Upper lobe of left lung (tissue), 6 donors: ENCODE data around the gene VASH2. TPM values are rescaled to one million over a fixed set of nuclear protein-coding genes. Genes with fewer than 3 reads are reported as not detected.

Source experiments
- ATAC-seq, 2 donors: fragments of 200-7000 bp; cut with Tn5 transposase; one replicate each; pipeline ENCODE4 v1.9.1; 2022; ENCODE audit warnings: mild to moderate bottlenecking in 2 of 2, moderate library complexity in 2 of 2; ENCODE audit not compliant: low FRiP score in 2 of 2
- DNase-seq, 2 donors: peaks; one replicate each; pipeline ENCODE4 v3.0.0-alpha.2; 2019 to 2020
- H3K27ac ChIP-seq, 4 donors: fragments of 200-600 bp; sonication (generic); one replicate each; pipeline ENCODE4 v1.5.1; 2016 to 2019
- H3K27me3 ChIP-seq, 4 donors: fragments of 200-600 bp; sonication (generic); one replicate each; pipeline ENCODE4 v1.5.1; 2017 to 2019
- H3K36me3 ChIP-seq, 4 donors: fragments of 200-600 bp; sonication (generic); one replicate each; pipeline ENCODE4 v1.5.1; 2016 to 2019
- H3K4me1 ChIP-seq, 4 donors: fragments of 200-600 bp; sonication (generic); one replicate each; pipeline ENCODE4 v1.5.1; 2018 to 2019
- H3K4me3 ChIP-seq, 4 donors: fragments of 200-600 bp; sonication (generic); one replicate each; pipeline ENCODE4 v1.5.1; 2017 to 2019; ENCODE audit warnings: mild to moderate bottlenecking in 2 of 4, moderate library complexity in 1 of 4
- H3K9me3 ChIP-seq, 4 donors: fragments of 200-600 bp; sonication (generic); one replicate each; pipeline ENCODE4 v1.5.1; 2018 to 2019
- EP300 ChIP-seq, 4 donors: sonication (generic); formaldehyde crosslinking; IDR thresholded peaks; one replicate each; pipeline ENCODE4 v1.5.1; 2017; ENCODE audit warnings: antibody characterized with exemption in 4 of 4, control low read depth in 2 of 4
- POLR2A ChIP-seq, 4 donors: fragments of 450-650 bp; IDR thresholded peaks; one replicate each; pipeline ENCODE4 v1.5.1; 2016 to 2017; ENCODE audit warnings: antibody characterized with exemption in 4 of 4, mild to moderate bottlenecking in 2 of 4
- POLR2AphosphoS5 ChIP-seq, 2 donors: sonication (generic); formaldehyde crosslinking; IDR thresholded peaks; one replicate each; pipeline ENCODE4 v1.5.1; 2017; ENCODE audit warnings: antibody characterized with exemption in 2 of 2
- WGBS, 2 donors: methylation state at CpG; one replicate each; pipeline ENCODE4 v1.1.5; 2017 to 2018; 5-methylcytosine and 5-hydroxymethylcytosine counted together
- total RNA-seq, 6 donors: library from RNA; depleted of rRNA in 4 of 6; stranded (reverse); fragments of >200 nt in 4 of 6; gene quantifications; one replicate each; pipeline versions ENCODE4 v1.1.0 to v1.2.1, GENCODE V29; 2016 to 2021
- TF ChIP-seq, protein P1 (sequence below), 6 experiments: fragments of 450-650 bp in 4 of 6; fragments of 200-600 bp in 2 of 6; sonication (generic) in 2 of 6; IDR thresholded peaks; one replicate each; pipeline ENCODE4 v1.5.1; 2016 to 2019; ENCODE audit warnings: antibody characterized with exemption in 6 of 6
- donor health status: DM: no; HTN: no; CAD: no; lungs with moderate emphysema.
- donor health status: DM: no; HTN: yes; CAD: no; lungs with severe emphysema.

VASH2 gene
- total RNA-seq, 6 donors from 2014 or later = 0.30 to 3.1 (median 1.4) TPM

- DNase-seq (no peak), ATAC-seq (peak in 1 of 2 donors; percentile 43)
- Histone ChIP-seq H3K27me3 (no peaks in the 10 kb centered on the region), H3K4me3 (no peak overlapping the region), H3K36me3 (no peaks in the 10 kb centered on the region), H3K4me1 (peaks cover 15 to 22% (median 17%) of the 10 kb centered on the region in 4 donors), H3K9me3 (no peaks in the 10 kb centered on the region), H3K27ac (no peak overlapping the region)
- TF ChIP-seq POLR2A (IDR thresholded peaks at IDR 0.05) = no peak
- TF ChIP-seq POLR2AphosphoS5 (IDR thresholded peaks at IDR 0.05) = no peak
- no peak for TF ChIP-seq EP300 (IDR thresholded peaks at IDR 0.05)
- TF ChIP-seq, protein P1, sequence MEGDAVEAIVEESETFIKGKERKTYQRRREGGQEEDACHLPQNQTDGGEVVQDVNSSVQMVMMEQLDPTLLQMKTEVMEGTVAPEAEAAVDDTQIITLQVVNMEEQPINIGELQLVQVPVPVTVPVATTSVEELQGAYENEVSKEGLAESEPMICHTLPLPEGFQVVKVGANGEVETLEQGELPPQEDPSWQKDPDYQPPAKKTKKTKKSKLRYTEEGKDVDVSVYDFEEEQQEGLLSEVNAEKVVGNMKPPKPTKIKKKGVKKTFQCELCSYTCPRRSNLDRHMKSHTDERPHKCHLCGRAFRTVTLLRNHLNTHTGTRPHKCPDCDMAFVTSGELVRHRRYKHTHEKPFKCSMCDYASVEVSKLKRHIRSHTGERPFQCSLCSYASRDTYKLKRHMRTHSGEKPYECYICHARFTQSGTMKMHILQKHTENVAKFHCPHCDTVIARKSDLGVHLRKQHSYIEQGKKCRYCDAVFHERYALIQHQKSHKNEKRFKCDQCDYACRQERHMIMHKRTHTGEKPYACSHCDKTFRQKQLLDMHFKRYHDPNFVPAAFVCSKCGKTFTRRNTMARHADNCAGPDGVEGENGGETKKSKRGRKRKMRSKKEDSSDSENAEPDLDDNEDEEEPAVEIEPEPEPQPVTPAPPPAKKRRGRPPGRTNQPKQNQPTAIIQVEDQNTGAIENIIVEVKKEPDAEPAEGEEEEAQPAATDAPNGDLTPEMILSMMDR (IDR thresholded peaks at IDR 0.05) = no peak
- whole genome bisulfite sequencing, 2 donors = 88 to 89% methylated on average over 14 of the region's 14 CpGs
Observed at GRCh38 chr1:212979340-212980122, 29.2 kb downstream of the VASH2 start.

- Histone ChIP-seq H3K4me3 (no peak overlapping the region), H3K27me3 (no peaks in the 10 kb centered on the region), H3K36me3 (no peaks in the 10 kb centered on the region), H3K4me1 (peaks cover 15 to 22% (median 17%) of the 10 kb centered on the region in 4 donors), H3K9me3 (no peaks in the 10 kb centered on the region), H3K27ac (peak overlapping the region in 1 of 4 donors; percentile 63)
- ATAC-seq = peak in 1 of 2 donors; percentile 75
- WGBS, 2 donors = 65 to 82% methylated on average over 7 of the region's 7 CpGs
- no peak for DNase-seq
- no peak for TF ChIP-seq EP300 (IDR thresholded peaks at IDR 0.05)
- no peak for TF ChIP-seq POLR2A (IDR thresholded peaks at IDR 0.05)
- TF ChIP-seq POLR2AphosphoS5 (IDR thresholded peaks at IDR 0.05) = no peak
- TF ChIP-seq, protein P1 (IDR thresholded peaks at IDR 0.05) = no peak
Observed at GRCh38 chr1:212980123-212980785, 29.9 kb downstream of the VASH2 start.

- H3K9me3 ChIP-seq = no peaks in the 10 kb centered on the region
- TF ChIP-seq EP300 (IDR thresholded peaks at IDR 0.05) = peak in 1 of 4 donors; percentile 2
- TF ChIP-seq POLR2A (IDR thresholded peaks at IDR 0.05) = no peak
- DNase-seq (peak; percentile 24 to 43), ATAC-seq (peak; percentile 47)
- H3K27me3 ChIP-seq = no peaks in the 10 kb centered on the region
- H3K4me3 ChIP-seq = no peak overlapping the region
- no peaks in the 10 kb centered on the region for H3K36me3 ChIP-seq
- 43 to 48% methylated on average over 6 to 11 of the region's 11 CpGs for WGBS, 2 donors
- peaks cover 15 to 22% (median 17%) of the 10 kb centered on the region in 4 donors for H3K4me1 ChIP-seq
- H3K27ac ChIP-seq = peak overlapping the region in 3 of 4 donors; percentile 37 to 70 (median 63)
Observed at GRCh38 chr1:212981025-212981495, 30.7 kb downstream of the VASH2 start.

DNA sequence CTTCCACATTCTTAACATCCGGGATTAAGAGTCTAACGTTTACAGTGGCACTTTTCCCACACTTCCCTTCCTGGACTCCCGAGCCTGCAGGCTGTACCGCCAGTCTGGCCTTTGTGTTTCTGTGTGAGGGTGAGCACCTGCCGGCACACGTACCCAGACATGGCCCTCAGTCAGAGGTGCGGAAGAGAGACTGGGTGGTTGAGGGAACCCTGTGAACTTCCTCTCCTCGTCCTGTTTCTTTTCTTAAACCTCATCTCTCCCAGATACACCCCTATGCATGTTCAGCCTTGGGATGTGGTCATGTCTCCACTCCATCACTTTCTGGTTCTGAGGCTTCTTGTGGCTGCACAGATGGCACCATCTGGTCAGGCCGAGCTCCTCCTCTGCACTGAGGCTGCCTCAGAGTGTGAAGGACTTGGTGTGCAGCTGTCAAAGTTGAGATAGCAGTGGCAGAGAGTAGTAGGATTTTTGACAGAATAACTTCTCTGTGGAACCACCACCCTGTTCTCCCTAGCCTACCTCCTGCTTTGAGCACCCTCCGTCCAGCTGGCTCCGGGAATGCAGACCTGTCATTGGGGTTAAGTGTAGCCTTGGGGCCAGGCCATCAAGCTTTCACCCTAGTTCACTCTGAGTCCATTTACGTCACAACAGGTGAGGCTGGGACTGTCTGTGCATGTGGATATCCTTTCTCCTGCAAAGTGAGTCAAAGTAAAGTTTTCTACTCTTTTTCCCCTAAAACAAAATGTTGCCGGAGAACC is 31.4 kb downstream of the VASH2 start:
- peak in 1 of 2 donors; percentile 3 for ATAC-seq
- WGBS, 2 donors = 52 to 54% methylated on average over 13 of the region's 13 CpGs
- DNase-seq = no peak

More for the DNA sequence above, 31.4 kb downstream of the VASH2 start:
- Histone ChIP-seq H3K4me3 (no peak overlapping the region), H3K4me1 (peaks cover 15 to 22% (median 17%) of the 10 kb centered on the region in 4 donors), H3K36me3 (no peaks in the 10 kb centered on the region), H3K9me3 (no peaks in the 10 kb centered on the region), H3K27me3 (no peaks in the 10 kb centered on the region), H3K27ac (peak overlapping the region in 3 of 4 donors; percentile 37 to 70 (median 63))
- TF ChIP-seq, protein P1 (IDR thresholded peaks at IDR 0.05) = no peak
- TF ChIP-seq POLR2AphosphoS5 (IDR thresholded peaks at IDR 0.05) (no peak), EP300 (IDR thresholded peaks at IDR 0.05) (no peak), POLR2A (IDR thresholded peaks at IDR 0.05) (no peak)
